Rectal smooth muscle tissue (tissue), 1 donor: Measurements from ENCODE around the gene IGSF9.

Source experiments
- H3K27ac ChIP-seq: one replicate; pipeline ENCODE4 v1.7.0; 2013; ENCODE audit warnings: low read depth, low read length, inconsistent platforms
- H3K27me3 ChIP-seq: one replicate; pipeline ENCODE4 v1.7.0; 2013; ENCODE audit warnings: low read length; ENCODE audit not compliant: control insufficient read depth, insufficient read depth
- H3K36me3 ChIP-seq: one replicate; pipeline ENCODE4 v1.7.0; 2013; ENCODE audit warnings: low read length; ENCODE audit not compliant: control insufficient read depth, insufficient read depth
- H3K4me1 ChIP-seq: one replicate; pipeline ENCODE4 v1.7.0; 2013; ENCODE audit warnings: low read length; ENCODE audit not compliant: control insufficient read depth, insufficient read depth
- H3K4me3 ChIP-seq: one replicate; pipeline ENCODE4 v1.7.0; 2013; ENCODE audit warnings: low read length
- H3K9ac ChIP-seq: one replicate; pipeline ENCODE4 v1.7.0; 2013; ENCODE audit warnings: low read length

IGSF9 gene

DNA sequence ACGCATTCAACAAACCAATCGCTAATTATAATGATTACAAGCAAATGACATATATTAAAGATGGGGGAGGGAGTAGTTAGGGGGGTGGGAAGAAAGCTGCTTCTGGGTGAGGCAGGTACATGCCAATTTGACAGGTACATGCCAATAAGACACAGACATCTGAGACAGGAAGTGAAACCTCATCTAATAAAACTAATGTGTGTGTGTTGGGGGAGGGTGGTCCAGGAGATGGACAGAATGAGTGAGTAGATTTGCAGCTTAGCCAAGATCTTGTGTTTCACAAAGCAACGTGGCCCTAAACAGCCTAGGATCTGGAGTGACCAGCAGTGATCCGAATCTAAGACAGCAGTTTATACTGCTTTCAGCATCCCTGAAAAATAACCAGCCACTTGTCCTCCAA is 56.2 kb downstream of the IGSF9 start:
- no peak overlapping the region for H3K27ac ChIP-seq
- no peak overlapping the region for H3K9ac ChIP-seq
- H3K36me3 ChIP-seq: no peaks in the 10 kb centered on the region
- H3K27me3 ChIP-seq: no peaks in the 10 kb centered on the region
- H3K4me3 ChIP-seq: no peak overlapping the region
- no peaks in the 10 kb centered on the region for H3K4me1 ChIP-seq

DNA sequence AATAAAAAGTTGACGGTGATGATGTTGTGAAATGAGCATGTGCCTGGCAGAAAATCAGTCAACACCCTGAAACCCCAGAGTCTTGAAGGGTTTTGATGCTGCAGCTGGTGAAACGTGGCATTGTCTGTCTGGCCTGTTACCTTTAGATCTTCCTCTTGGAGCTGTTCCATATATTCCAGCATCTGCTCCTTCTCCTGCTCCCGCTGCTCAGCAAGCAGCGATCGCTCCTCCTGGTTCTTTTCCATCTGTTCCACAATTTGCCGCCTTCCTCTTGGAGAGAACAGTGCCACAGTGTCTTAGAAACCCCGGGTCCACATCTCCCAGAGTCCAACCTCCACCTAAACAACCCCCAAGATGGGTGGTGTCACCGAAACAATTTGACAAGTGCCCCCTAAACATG is 61.1 kb downstream of the IGSF9 start:
- Histone ChIP-seq H3K36me3 (no peaks in the 10 kb centered on the region), H3K9ac (no peak overlapping the region), H3K27ac (no peak overlapping the region), H3K27me3 (no peaks in the 10 kb centered on the region), H3K4me1 (no peaks in the 10 kb centered on the region), H3K4me3 (no peak overlapping the region)

DNA sequence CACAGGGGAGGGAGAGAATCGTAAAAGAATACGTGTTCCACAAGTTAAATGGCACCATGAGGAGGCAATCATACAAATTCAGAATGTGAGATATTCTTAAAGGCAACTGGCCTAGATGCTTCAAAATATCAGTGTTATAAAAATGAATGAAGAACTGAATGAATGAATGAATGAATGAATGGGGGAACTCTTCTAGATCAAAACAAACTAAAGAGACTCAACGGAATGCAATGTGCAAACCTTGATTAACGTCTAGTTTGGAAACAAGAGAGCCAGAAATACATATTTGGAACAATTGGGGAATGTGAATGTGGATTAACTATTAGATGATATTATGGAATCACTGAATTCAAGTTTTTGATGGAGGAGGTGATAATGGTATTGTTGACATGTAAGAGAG is 62.3 kb downstream of the IGSF9 start:
- Histone ChIP-seq H3K4me3 (no peak overlapping the region), H3K36me3 (no peaks in the 10 kb centered on the region), H3K27me3 (no peaks in the 10 kb centered on the region), H3K27ac (no peak overlapping the region), H3K4me1 (no peaks in the 10 kb centered on the region), H3K9ac (no peak overlapping the region)

DNA sequence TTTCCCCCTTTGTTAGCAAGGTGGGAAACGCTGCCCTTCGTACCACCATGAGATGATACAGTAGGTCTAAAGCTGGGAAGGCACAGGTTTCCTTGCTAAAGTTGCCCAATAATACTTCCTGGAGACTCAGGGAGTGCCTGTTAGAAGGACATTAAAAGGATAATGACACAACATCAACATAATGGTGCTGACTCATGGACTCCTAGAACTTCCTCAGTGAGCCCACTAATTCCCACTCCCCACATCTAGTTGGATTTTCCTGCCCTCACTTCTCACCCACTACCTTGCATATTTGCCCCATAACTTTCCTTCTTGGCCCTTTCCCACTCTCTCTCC is 62.9 kb downstream of the IGSF9 start:
- no peaks in the 10 kb centered on the region for H3K27me3 ChIP-seq
- no peak overlapping the region for H3K4me3 ChIP-seq
- no peak overlapping the region for H3K9ac ChIP-seq
- no peaks in the 10 kb centered on the region for H3K36me3 ChIP-seq
- H3K4me1 ChIP-seq: no peaks in the 10 kb centered on the region
- H3K27ac ChIP-seq: no peak overlapping the region

DNA sequence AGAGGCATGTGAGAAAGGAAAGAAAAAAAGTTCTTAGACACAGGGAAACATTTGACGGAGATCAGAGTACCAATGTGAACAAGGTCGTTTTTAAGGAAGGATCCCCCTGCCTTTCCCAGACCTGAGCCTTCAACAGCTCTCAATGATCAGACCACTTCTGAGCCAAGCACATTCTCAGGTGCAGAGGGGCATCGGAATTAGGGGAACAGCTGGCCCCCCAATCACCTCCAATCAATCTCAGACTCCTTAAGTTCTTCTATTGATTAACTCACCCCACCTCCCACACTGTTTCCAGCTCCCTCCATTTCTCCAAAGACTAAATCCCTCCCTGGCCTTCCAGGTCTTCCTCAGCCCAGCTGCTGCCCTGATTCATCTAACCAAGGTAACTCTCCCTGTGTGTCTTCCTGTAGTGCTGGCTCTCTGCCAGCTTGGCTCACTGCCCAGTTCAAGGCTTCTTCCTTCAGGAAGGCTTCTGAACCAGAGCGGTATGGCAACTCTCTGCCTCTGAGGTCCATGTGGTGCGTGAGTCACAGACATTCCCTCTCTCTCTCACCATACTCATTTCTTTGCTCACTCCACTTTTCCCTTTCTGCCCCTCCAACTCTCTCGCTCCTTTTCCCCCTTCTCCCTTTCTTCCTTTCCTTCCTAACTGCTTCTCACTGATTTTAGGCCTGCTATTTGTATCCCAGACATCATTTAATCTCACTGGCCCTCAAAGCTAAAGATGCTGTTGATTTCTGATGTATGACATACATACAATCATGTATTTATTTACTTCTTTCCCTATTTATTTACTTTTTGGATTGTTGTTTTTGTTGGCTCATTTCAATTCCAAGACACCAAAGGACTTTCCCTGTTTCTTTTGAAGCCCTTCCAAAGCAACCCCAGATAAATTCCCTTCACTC is 63.5 kb downstream of the IGSF9 start:
- H3K27me3 ChIP-seq: no peaks in the 10 kb centered on the region
- no peaks in the 10 kb centered on the region for H3K4me1 ChIP-seq
- no peak overlapping the region for H3K4me3 ChIP-seq
- no peak overlapping the region for H3K27ac ChIP-seq
- no peaks in the 10 kb centered on the region for H3K36me3 ChIP-seq
- no peak overlapping the region for H3K9ac ChIP-seq

DNA sequence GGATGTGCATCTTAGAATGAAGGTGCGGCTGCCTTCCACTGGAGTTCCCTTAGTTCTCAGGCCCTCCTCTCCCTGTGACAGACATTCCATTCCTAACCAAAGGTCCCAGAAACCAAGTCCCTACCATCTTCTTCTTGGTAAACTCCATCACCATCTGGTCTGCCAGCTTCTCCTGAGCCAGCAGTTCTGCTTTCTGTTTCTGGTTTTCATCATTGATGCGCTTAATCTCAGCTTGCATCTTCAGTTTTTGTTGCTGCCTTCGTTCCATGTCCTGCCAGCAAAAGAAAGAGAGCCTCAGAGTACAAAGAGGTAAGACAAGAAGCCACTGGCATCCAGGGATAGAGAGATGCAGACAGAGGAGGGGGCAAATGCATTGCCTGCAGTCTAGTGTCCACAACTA is 65.0 kb downstream of the IGSF9 start:
- no peak overlapping the region for H3K27ac ChIP-seq
- no peak overlapping the region for H3K4me3 ChIP-seq
- no peaks in the 10 kb centered on the region for H3K27me3 ChIP-seq
- no peak overlapping the region for H3K9ac ChIP-seq
- no peaks in the 10 kb centered on the region for H3K36me3 ChIP-seq
- no peaks in the 10 kb centered on the region for H3K4me1 ChIP-seq

DNA sequence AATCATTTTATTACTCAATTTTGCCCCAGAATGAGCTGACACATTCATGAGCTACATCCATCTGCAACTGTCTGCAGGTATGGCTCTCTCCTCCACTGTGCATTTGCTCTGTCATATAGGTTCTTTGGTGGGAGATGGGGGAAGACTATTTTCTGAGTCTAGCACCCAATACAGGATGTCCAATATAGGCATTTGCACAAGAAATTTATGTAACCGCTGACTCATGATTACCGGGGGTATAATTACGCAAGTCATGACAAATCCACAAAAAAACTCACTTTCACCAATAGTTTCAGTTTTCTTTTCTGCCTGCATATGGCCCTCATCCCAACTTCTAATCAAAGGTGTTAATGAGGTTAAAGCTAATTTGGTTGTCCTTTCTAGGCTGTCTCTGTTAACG is 65.4 kb downstream of the IGSF9 start:
- Histone ChIP-seq H3K27ac (no peak overlapping the region), H3K36me3 (no peaks in the 10 kb centered on the region), H3K9ac (no peak overlapping the region), H3K4me1 (no peaks in the 10 kb centered on the region), H3K4me3 (no peak overlapping the region), H3K27me3 (no peaks in the 10 kb centered on the region)

DNA sequence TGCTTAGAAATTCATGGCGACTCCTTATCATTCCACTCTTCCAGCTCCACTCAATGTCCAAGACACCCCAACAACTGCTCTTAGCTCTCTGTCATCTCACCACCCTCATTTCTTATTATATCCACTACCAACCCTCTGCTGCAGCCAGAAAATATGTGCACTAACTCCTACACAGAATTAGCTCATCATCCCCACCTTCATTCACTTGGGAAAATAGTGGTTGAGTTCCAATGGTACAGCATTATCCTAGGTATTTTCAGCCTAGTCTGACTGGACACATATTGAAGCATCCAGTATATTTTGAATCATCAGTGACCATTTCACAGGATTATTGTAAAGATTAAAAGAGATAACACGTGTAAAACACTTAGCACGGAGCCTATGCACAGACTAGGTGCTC is 66.3 kb downstream of the IGSF9 start:
- no peak overlapping the region for H3K4me3 ChIP-seq
- no peaks in the 10 kb centered on the region for H3K4me1 ChIP-seq
- H3K27me3 ChIP-seq: no peaks in the 10 kb centered on the region
- H3K9ac ChIP-seq: no peak overlapping the region
- H3K36me3 ChIP-seq: no peaks in the 10 kb centered on the region
- H3K27ac ChIP-seq: no peak overlapping the region

DNA sequence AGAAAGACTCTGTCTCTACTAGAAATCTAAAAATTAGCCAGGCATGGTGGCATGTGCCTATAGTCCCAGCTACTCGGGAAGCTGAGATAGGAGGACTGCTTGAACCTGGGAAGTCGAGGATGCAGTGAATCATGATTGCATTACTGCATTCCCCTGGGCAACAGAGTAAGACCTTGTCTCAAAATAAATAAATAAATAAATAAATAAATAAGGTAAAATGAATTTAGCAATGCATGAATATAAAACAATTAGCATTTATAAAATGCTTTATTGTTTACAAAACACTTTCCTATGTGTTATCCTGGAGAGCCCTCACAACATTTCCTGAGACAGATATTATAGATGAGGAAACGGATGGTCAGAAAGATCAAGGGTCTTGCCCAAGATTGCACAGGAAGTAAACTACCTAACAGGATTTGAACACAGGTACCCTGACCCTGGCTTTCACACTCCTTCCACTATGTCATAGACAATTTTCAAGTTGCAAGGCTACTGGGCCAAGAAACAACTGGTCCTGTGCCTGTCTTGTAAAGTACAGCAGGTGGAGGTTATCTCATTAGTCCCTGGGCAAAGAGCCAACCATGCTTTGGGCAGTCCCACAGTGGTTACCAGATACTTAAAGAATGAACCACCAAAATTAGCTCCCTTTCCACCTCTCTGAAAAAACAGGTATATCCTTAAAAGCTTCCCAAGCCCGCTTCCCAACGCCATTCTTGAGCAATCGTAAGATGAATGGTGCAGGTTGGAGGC is 67.5 kb downstream of the IGSF9 start:
- no peak overlapping the region for H3K9ac ChIP-seq
- no peaks in the 10 kb centered on the region for H3K36me3 ChIP-seq
- no peak overlapping the region for H3K27ac ChIP-seq
- H3K4me1 ChIP-seq: no peaks in the 10 kb centered on the region
- H3K27me3 ChIP-seq: no peaks in the 10 kb centered on the region
- H3K4me3 ChIP-seq: no peak overlapping the region
